Kidney tubule cell (primary cell): ENCODE measurements around the gene PCDHGA12.

Experiments
- DNase-seq: peaks from one replicate; pipeline ENCODE4 v3.0.0-alpha.2; 2018; ENCODE audit warnings: low spot score

PCDHGA12 gene

DNA sequence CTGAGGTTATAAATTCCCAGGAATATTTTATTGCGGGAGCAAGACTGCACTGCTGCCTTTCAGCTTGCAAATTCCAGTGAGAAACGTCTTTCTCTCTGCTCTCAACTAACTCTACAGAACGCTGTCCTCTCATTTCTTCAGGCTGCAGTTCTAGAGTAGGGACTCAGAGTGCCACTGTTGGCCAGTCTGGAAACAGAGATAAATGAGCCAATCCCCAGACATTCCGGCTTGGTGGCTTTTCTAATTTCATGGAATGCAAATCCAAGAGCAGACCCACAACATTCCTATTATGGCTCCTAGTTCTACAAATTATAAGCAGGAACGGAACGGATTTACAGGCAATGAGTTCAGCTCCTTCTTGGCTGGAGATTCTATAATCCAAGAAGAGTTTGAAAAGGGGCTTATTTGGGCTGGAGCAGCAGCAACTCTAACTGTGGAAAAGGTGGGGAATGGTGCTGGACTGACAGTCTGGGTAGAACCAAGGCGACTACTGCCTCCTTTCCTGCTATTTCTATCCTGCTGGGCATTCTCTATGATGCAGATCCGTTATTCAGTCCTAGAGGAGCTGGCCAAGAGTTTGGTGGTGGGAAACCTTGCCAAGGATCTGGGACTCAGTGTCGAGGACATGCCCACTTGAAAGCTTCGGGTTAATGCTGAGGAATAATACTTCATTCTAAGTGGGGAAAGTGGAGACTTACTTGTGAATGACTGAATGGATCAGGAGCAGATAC is 9.3 kb downstream of the PCDHGA12 start:
- peak; percentile 3 for DNase-seq

DNA sequence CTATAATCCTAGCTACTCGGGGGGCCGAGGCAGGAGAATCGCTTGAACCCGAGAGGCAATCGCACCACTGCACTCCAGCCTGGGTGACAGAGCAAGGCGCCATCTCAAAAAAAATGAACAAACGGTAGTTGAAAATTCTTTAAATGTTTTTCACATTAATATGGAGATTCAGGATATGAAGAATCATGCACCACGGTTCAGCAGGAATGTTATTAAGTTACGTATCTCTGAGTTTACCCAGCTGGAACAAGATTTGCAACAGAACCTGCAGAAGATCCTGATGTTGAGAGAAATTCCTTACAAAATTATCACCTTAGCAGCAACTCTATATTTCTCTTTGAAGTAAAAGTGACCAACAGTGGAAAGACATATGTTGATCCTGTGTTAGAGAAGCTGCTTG is 10.0 kb downstream of the PCDHGA12 start:
- peak; percentile 25 for DNase-seq

DNA sequence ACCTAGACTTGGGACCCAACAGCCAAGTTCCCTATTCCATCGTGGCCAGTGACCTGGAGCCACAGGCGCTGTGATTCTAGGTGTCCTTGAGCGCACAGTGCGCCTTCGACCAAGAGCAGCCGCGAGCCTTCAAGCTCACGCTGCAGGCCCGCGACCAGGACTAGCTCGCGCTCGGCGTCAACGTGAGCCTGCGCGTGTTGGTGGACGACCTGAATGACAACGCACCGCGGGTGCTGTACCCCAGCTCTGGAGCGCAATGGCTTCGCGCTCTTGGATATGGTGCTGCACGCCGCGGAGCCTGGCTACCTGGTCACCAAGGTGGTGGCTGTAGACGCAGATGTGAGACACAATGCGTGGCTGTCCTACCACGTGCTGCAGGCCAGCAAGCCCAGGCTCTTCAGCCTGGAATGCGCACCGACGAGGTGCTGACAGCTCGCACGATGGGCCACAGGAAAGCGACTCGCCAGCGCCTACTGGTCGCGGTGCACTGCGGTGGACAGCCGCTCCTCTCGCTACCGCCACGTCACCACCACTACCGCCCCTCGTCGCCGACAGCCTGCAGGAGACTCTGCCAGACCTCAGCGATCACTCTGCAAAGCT is 11.4 kb downstream of the PCDHGA12 start:
- no peak for DNase-seq

DNA sequence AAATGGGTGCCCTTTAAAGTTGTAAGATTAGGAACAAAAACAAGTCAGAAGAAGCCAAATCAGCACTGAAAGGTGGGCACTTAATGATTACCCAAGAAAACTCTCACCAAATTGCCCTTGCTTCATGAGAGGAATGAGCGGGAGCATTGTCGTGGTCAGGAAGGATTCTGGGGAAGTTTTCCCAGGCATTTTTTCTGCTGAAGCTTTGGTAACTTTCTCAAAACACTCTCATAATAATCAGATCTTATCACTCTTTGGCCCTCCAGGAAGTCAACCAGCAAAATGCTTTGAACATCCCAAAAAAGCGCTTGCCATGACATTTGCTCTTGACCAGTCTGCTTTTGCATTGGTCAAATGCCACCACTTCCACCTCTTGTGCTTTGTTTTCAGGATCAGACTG is 35.0 kb downstream of the PCDHGA12 start:
- peak; percentile 33 for DNase-seq

DNA sequence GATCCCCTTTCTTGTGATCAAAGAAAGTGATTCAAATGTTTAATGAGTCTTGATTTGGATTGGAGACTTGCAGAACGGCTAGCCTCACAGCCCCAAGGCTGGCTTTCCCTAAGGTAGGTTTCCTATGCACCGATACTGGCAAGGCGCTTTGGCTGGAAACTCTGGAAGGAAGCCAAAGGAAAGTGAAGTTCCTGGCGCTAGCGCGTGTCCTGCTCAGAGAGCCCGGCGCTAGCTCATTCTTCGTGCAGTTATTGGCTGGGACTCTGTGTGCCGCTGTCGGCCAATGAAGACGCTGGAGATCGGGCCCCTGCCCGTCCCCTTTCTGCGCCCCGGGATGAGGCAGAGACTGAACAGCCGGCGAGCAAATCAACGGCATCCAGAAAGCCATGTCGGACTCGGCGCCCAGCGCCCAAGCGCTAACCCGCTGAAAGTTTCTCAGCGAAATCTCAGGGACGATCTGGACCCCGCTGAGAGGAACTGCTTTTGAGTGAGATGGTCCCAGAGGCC is 45.4 kb downstream of the PCDHGA12 start, which contains the start of gene PCDHGC3:
PCDHGC3 (plus strand) TSS at position 342 of the 507 bp plus-strand sequence; CDS start at position 493, 151 bp downstream.
- DNase-seq = peak; percentile 96

DNA sequence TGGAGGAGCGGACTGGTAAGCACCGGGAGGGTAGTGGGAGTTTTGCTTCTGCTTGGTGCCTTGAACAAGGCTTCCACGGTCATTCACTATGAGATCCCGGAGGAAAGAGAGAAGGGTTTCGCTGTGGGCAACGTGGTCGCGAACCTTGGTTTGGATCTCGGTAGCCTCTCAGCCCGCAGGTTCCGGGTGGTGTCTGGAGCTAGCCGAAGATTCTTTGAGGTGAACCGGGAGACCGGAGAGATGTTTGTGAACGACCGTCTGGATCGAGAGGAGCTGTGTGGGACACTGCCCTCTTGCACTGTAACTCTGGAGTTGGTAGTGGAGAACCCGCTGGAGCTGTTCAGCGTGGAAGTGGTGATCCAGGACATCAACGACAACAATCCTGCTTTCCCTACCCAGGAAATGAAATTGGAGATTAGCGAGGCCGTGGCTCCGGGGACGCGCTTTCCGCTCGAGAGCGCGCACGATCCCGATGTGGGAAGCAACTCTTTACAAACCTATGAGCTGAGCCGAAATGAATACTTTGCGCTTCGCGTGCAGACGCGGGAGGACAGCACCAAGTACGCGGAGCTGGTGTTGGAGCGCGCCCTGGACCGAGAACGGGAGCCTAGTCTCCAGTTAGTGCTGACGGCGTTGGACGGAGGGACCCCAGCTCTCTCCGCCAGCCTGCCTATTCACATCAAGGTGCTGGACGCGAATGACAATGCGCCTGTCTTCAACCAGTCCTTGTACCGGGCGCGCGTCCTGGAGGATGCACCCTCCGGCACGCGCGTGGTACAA is 46.0 kb downstream of the PCDHGA12 start:
- peak; percentile 76 for DNase-seq

DNA sequence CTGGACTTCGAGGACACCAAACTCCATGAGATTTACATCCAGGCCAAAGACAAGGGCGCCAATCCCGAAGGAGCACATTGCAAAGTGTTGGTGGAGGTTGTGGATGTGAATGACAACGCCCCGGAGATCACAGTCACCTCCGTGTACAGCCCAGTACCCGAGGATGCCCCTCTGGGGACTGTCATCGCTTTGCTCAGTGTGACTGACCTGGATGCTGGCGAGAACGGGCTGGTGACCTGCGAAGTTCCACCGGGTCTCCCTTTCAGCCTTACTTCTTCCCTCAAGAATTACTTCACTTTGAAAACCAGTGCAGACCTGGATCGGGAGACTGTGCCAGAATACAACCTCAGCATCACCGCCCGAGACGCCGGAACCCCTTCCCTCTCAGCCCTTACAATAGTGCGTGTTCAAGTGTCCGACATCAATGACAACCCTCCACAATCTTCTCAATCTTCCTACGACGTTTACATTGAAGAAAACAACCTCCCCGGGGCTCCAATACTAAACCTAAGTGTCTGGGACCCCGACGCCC is 46.8 kb downstream of the PCDHGA12 start:
- no peak for DNase-seq

DNA sequence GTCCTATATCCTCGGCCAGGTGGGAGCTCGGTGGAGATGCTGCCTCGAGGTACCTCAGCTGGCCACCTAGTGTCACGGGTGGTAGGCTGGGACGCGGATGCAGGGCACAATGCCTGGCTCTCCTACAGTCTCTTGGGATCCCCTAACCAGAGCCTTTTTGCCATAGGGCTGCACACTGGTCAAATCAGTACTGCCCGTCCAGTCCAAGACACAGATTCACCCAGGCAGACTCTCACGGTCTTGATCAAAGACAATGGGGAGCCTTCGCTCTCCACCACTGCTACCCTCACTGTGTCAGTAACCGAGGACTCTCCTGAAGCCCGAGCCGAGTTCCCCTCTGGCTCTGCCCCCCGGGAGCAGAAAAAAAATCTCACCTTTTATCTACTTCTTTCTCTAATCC is 47.5 kb downstream of the PCDHGA12 start:
- DNase-seq = no peak

DNA sequence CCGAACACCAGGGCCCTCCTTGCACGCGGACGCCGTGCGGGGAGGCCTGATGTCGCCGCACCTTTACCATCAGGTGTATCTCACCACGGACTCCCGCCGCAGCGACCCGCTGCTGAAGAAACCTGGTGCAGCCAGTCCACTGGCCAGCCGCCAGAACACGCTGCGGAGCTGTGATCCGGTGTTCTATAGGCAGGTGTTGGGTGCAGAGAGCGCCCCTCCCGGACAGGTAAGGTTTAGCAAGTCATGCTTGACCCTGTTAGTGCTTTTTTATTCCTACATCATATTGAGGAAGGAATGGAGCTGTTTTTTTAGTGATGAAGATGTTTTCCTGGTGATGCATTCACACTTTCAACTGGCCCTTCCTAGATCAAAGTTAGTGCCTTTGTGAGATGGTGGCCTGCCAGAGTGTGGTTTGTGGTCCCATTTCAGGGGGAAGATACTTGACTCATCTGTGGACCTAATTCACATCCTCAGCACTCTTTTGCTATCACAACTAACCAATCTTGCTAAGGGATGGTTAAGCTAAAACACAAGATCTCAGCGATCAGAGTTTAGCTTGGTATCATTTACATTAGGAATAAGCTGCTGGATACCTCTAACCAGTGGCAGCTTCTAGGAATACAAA is 48.1 kb downstream of the PCDHGA12 start:
- peak; percentile 58 for DNase-seq

DNA sequence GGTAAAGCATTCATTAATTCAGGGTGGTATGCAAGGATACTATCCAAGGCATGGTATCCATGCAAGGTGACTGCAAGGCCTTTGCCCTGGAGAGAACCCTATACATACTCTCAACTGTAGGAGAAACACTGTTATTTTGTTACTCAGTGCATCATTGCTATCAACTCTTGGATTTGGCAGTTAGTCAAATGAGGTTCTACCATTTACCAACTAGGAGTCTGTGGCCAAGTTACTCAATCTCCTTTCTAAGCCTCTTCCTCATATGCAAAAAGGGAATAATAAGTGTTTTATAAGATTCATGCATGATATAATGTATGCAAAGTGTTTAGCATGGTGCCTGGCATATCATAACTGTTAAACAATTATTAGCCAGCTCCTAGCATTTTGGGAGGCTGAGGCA is 49.5 kb downstream of the PCDHGA12 start:
- DNase-seq = no peak
